ENCODE results near the gene RHEB.

Gene RHEB

DNA sequence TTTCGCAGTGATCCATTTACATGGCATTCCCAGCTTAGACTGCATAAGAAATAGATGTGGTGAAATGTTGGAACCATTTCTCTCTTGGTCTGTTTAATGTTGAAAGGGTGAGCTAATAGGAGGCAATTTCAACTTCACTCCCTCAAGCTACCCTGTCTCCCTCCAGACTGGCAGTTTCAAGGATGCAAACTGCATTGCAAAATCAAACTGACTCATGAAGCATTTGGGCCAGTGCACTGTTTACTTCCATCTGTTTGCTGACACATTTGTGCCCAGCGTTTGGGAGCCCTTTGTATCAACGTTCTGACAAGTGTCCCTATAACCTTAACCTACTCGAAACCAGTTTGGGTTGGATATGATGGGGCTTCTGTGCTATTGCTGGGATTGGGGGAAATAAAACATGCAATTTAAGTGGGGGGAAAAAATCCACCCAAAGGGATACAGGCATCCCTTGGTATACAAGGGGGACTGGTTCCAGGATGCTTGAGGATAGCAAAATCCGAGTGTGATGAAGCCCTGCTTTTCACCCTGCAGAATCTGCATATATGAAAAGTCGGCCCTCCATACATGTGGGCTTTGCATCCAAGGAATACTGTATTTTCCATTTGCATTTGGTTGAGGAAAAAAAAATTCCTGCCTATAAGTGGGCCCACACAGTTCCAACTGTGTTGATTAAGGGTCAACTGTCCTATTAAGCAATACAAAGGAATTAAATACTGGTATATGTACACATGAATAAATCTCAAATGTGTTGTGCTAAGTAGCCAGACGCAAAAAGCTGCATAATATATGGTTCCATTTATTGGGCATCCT is 15.6 kb downstream of the RHEB start:
- Mint-ChIP-seq H3K27ac (no peak overlapping the region), H3K9me3 (no peaks in the 10 kb centered on the region), H3K36me3 (peaks cover 5 to 20% of the 10 kb centered on the region in 2 donors), H3K4me3 (no peak overlapping the region), H3K4me1 (peaks cover 21 to 64% of the 10 kb centered on the region in 2 donors), H3K27me3 (no peaks in the 10 kb centered on the region)
- ATAC-seq (replicated peaks): no peak
- DNase-seq: no peak

DNA sequence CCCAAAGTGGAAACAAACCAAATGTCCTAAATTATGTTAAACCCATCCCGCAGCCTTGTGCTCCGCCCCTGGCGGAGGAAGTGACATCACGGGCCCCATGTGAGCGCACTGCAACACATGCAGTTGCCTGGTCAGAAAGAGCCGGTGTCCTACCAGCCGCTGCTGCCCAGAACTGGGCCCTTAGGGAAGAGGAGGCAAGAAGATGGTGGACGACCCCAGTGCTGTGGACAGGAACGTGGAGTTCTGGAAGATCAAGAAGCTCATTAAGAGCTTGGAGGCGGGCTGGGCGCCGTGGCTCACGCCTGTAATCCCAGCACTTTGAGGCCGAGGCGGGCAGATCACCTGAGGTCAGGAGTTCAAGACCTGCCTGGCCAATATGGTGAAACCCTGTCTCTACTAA is 18.0 kb downstream of the RHEB start:
- H3K27me3 Mint-ChIP-seq: no peaks in the 10 kb centered on the region
- H3K27ac Mint-ChIP-seq: peak overlapping the region; percentile 31
- H3K4me3 Mint-ChIP-seq: no peak overlapping the region
- H3K36me3 Mint-ChIP-seq: peaks cover 6 to 20% of the 10 kb centered on the region in 2 donors
- no peak for ATAC-seq (replicated peaks)
- no peaks in the 10 kb centered on the region for H3K9me3 Mint-ChIP-seq
- peaks cover 24 to 73% of the 10 kb centered on the region in 2 donors for H3K4me1 Mint-ChIP-seq
- DNase-seq: no peak

DNA sequence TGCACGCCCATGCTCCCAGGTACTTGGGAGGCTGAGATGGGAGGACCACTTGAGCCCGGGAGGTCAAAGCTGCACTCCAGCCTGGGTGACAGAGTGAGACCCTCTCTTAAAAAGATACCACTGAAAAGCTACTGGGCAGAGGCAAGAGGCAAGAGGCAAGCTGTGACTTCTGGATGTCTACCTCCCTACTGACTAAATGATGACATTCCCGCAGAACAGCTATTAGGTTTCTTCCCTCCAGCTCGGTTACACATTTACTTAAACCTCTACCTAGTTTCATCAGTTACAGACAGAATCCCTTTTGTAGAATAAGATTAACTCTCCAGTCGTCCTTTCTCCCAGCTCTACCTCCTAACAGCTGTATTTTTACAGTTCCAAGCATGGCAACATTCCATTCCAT is 21.2 kb downstream of the RHEB start:
- H3K9me3 Mint-ChIP-seq: no peaks in the 10 kb centered on the region
- H3K4me3 Mint-ChIP-seq: no peak overlapping the region
- no peak for DNase-seq
- no peaks in the 10 kb centered on the region for H3K27me3 Mint-ChIP-seq
- H3K4me1 Mint-ChIP-seq: peaks cover 35 to 84% of the 10 kb centered on the region in 2 donors
- ATAC-seq (replicated peaks): no peak
- peaks cover 6 to 23% of the 10 kb centered on the region in 2 donors for H3K36me3 Mint-ChIP-seq
- H3K27ac Mint-ChIP-seq: no peak overlapping the region

DNA sequence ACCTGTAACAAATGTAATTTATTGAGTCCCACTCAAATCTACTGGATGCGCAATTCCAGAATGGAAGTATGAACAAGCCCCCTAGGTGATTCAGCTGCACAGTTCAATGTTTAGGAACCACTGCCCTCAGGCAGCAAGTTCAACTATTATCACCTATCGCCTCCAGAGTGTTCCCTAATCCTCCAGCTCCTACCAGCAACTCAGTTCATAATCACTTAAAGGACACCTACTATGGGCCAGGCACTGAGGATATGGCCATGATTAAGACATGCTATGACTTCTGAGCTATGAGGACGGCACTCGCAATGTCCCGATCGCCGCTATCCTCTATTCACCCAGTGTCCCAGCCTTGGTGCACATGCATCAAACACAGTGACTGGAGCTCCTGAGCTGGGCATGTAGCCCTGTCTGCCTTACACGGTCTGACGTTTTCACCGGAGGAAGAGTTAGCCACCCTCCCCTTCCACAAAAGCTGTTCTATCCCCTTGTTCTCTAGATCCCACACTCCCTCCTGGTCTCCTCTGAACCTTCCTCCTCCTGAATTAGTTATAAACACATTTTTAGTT is 22.3 kb downstream of the RHEB start:
- no peaks in the 10 kb centered on the region for H3K27me3 Mint-ChIP-seq
- peaks cover 0 to 3% of the 10 kb centered on the region in 2 donors for H3K9me3 Mint-ChIP-seq
- ATAC-seq (replicated peaks) (no peak), DNase-seq (no peak)
- peaks cover 38 to 83% of the 10 kb centered on the region in 2 donors for H3K4me1 Mint-ChIP-seq
- H3K27ac Mint-ChIP-seq: no peak overlapping the region
- H3K36me3 Mint-ChIP-seq: peaks cover 10 to 23% of the 10 kb centered on the region in 2 donors
- H3K4me3 Mint-ChIP-seq: no peak overlapping the region

DNA sequence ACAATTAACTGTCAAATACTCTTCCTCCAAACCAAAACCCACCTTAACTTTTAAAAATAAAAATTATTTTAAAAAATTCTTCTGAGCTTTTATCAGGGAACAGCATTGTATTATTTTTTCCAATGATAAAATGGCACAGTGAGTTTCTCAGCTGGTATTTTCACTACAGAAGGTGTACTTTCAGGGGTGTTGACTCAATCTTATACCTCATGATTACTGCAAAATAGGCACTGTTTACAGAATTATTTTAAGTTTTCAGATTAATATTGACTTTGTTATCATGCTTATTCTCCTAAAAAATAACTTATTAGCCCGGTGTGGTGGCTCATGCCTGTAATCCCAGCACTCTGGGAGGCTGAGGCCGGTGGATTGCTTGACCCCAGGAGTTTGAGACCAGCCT is 24.3 kb downstream of the RHEB start:
- H3K36me3 Mint-ChIP-seq: peaks cover 8 to 18% of the 10 kb centered on the region in 2 donors
- DNase-seq (no peak), ATAC-seq (replicated peaks) (no peak)
- no peaks in the 10 kb centered on the region for H3K27me3 Mint-ChIP-seq
- no peak overlapping the region for H3K4me3 Mint-ChIP-seq
- peaks cover 37 to 67% of the 10 kb centered on the region in 2 donors for H3K4me1 Mint-ChIP-seq
- peaks cover 0 to 3% of the 10 kb centered on the region in 2 donors for H3K9me3 Mint-ChIP-seq
- H3K27ac Mint-ChIP-seq: no peak overlapping the region

DNA sequence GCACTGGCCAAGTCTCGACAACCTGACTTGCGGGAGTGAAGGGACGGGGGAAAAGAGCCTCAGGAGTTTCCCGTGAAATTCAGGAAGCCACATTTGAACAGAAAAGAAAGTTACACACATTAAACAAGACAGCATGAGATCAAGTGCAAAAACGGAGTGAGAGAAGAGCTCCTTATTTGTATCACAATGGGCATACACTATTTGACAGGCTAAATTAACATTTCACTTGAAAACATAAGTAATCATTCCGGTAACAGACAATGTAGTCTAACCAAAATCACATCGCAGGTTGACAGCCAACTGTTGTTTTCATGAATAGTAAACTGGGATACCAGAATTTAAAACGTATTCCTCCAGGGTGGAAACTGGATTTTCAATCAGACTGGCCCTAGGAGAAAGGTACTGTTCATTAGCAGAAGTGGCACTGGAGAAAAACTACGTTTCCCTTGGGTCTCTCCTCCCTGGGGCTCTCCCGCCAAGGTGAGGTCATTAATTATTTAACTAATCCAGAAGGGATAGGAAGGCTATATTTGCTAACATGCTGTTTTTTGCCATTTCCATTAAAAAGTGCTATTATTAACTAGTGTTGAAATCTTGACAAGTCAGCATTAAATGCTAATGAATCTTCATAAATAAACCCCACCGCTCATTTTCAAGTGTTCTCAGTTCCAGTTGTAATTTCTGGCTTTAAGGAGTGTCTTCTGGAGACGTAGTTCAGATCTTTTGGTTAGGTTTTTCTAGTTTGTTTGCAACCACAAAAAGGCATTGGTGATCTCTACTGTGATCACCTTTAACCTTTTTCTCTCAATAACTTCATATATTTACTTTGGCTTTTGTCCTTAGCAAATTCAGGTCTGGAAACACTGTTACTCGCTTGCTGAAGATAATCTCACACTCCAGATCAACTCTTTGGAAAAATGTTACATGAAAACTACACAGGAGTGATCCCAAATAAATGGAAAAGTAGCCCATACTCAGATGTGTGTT is 25.1 kb downstream of the RHEB start:
- peak overlapping the region; percentile 48 for H3K27ac Mint-ChIP-seq
- no peak overlapping the region for H3K4me3 Mint-ChIP-seq
- H3K4me1 Mint-ChIP-seq: peaks cover 35 to 60% of the 10 kb centered on the region in 2 donors
- no peaks in the 10 kb centered on the region for H3K27me3 Mint-ChIP-seq
- H3K9me3 Mint-ChIP-seq: peaks cover 0 to 3% of the 10 kb centered on the region in 2 donors
- DNase-seq (no peak), ATAC-seq (replicated peaks) (no peak)
- H3K36me3 Mint-ChIP-seq: peaks cover 10 to 17% of the 10 kb centered on the region in 2 donors

DNA sequence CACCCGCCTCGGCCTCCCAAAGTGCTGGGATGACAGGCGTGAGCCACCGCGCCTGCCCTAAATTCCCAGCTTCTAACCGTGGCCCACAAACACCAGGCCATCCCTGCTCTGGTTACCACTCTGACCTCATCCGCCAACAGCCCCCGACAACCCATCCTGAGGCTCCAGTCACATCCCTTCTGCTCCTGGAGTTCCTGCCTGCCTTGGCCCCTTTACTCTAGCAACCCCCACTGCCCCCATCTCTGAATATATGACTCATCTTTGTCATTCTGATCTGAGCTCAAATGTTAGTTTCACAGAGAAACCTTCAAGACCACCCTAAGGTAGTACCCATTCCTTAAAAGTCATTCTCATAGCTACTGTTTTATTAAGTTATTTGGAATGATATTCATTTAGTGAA is 26.6 kb downstream of the RHEB start:
- Mint-ChIP-seq H3K4me3 (no peak overlapping the region), H3K9me3 (peaks cover 0 to 3% of the 10 kb centered on the region in 2 donors), H3K27me3 (no peaks in the 10 kb centered on the region), H3K27ac (no peak overlapping the region), H3K36me3 (peaks cover 12 to 24% of the 10 kb centered on the region in 2 donors), H3K4me1 (peaks cover 32 to 46% of the 10 kb centered on the region in 2 donors)
- ATAC-seq (replicated peaks): no peak
- no peak for DNase-seq

DNA sequence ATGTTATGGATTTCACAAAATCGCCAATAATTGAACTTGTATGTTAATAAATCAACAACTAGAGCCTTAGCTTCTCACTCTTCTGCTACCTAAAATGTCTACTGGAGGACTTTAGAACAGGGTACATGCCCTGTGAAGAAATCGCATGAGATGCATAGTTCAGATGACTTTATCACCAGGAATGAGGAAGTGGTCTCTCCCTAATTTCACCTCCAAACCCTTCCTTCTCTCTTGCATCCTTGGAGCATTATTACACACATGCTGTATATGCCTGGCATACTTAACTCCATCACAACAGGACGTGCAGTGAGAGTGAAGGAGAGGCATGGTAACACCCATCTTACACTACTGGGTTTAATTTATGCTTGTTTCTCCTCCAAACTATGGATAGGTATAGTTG is 27.8 kb downstream of the RHEB start:
- DNase-seq (no peak), ATAC-seq (replicated peaks) (no peak)
- H3K4me1 Mint-ChIP-seq: peaks cover 22 to 35% of the 10 kb centered on the region in 2 donors
- H3K27ac Mint-ChIP-seq: no peak overlapping the region
- H3K4me3 Mint-ChIP-seq: no peak overlapping the region
- no peaks in the 10 kb centered on the region for H3K27me3 Mint-ChIP-seq
- H3K36me3 Mint-ChIP-seq: peaks cover 17 to 35% of the 10 kb centered on the region in 2 donors
- H3K9me3 Mint-ChIP-seq: peaks cover 0 to 3% of the 10 kb centered on the region in 2 donors

DNA sequence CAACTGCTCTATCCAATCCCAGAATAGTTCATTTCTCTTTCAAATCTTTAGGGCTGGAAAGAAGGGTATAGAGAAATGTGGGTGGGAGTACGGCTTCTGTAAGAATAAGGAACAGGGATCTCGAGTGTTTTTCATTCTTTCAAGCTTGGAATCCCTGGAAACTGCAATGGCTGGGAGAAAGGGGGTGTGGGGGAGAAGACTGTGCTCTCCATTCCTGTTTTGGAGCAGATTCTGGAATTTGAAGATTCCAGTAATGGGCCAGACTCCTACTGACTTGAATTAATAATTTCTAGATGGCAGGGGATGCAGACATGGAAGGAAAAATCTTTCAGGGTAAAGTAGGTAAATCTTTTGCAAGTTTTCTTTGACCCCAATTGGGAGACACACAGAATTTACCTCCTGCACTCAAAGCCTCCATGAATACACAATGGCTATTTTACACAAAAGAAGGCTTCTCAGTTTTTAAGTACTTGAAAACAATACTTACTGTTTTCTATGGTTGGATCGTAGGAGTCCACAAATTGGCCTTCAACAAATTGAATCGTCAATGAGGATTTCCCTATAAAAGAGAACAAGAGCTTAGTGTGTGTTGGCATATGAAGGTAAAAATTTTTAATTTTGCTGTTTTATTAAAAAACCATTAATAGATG is 29.1 kb downstream of the RHEB start:
- ATAC-seq (replicated peaks): no peak
- Mint-ChIP-seq H3K9me3 (peaks cover 0 to 3% of the 10 kb centered on the region in 2 donors), H3K27ac (no peak overlapping the region), H3K36me3 (peaks cover 27 to 42% of the 10 kb centered on the region in 2 donors), H3K4me3 (no peak overlapping the region), H3K27me3 (no peaks in the 10 kb centered on the region), H3K4me1 (peaks cover 27 to 37% of the 10 kb centered on the region in 2 donors)
- no peak for DNase-seq

DNA sequence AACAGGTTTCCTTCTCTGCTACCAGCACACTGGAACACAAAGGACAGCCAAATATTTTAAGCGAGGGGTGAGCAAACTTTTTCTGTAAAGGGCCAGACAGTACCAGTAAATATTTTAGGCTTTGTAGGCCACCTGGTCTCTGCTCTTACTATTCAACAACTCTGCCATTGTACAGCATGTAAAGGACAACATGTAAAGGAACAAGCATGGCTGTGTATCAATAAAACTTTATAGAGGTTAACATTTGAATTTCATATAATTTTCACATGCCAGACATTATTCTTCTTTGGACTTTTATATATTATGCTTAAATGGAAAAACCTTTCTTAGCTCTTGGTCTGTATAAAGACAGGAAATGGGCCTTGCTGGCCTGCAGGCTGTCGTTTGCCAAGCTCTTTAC is 30.2 kb downstream of the RHEB start:
- ATAC-seq (replicated peaks) (no peak), DNase-seq (no peak)
- Mint-ChIP-seq H3K9me3 (peaks cover 0 to 3% of the 10 kb centered on the region in 2 donors), H3K36me3 (peaks cover 29 to 43% of the 10 kb centered on the region in 2 donors), H3K4me1 (peaks cover 31 to 42% of the 10 kb centered on the region in 2 donors), H3K27me3 (no peaks in the 10 kb centered on the region), H3K27ac (no peak overlapping the region), H3K4me3 (no peak overlapping the region)

DNA sequence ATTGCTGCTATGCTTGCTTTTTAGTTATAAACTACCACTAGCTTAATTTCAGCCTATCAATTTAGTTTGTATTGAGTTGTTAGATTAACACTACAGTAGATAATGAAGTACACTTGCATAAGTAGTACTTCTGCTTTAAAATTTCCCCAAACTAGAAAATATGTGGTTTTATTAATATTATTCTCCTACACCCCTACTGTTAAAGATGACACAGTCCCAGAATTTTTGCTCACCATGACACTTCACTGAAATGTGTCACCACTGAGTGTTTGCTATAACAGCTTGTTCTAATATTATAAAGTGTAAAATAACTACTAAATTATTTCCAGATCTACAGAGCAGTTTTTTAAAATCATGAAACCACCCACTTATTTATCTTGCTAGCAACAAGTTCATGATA is 31.6 kb downstream of the RHEB start:
- ATAC-seq (replicated peaks) (no peak), DNase-seq (no peak)
- Mint-ChIP-seq H3K36me3 (peaks cover 33 to 48% of the 10 kb centered on the region in 2 donors), H3K9me3 (peaks cover 0 to 1% of the 10 kb centered on the region in 2 donors), H3K27ac (no peak overlapping the region), H3K4me1 (peaks cover 22 to 31% of the 10 kb centered on the region in 2 donors), H3K27me3 (no peaks in the 10 kb centered on the region), H3K4me3 (no peak overlapping the region)

DNA sequence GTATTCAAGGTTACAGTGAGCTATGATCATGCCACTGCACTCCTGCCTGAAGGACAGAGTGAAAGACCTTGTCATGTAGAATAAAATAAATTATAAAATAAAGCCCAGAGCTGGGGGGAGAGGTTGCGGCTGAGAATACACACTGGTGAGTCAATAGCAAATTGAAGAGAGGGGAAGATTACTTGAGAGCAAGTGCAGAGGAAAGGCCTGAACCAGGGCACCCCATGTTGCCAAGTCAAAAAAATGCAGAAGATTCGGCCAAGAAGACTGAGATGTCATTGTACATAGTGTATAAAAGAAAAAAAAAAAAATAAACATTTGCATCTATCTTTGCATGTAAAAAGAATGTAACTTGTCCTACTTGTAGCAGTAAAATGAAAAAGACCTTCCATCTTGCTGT is 32.5 kb downstream of the RHEB start:
- H3K27me3 Mint-ChIP-seq: no peaks in the 10 kb centered on the region
- no peak overlapping the region for H3K27ac Mint-ChIP-seq
- no peak for DNase-seq
- no peak for ATAC-seq (replicated peaks)
- peaks cover 38 to 52% of the 10 kb centered on the region in 2 donors for H3K36me3 Mint-ChIP-seq
- H3K4me1 Mint-ChIP-seq: peaks cover 22 to 31% of the 10 kb centered on the region in 2 donors
- H3K4me3 Mint-ChIP-seq: no peak overlapping the region
- no peaks in the 10 kb centered on the region for H3K9me3 Mint-ChIP-seq

DNA sequence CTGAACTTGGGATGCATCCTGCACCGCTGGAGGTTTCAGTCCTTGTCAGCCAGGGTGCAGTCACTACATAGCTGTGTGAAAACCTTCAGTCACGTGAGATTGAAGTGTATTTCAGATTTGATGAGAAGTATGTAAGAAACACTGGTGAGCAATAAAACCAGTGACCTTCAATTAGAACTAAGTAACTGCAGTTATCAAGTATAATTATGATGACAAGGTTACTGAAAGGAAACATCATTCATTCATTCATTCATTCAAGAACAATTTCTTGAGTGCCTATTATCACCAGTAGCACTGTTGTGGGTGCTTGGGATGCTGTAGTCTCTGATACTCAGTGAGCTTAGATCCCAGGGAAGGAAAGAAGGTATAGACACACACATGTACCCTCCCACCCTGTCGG is 33.6 kb downstream of the RHEB start:
- no peaks in the 10 kb centered on the region for H3K27me3 Mint-ChIP-seq
- H3K36me3 Mint-ChIP-seq: peaks cover 45 to 58% of the 10 kb centered on the region in 2 donors
- no peak overlapping the region for H3K4me3 Mint-ChIP-seq
- H3K27ac Mint-ChIP-seq: no peak overlapping the region
- ATAC-seq (replicated peaks): no peak
- DNase-seq: no peak
- H3K4me1 Mint-ChIP-seq: peaks cover 20 to 31% of the 10 kb centered on the region in 2 donors
- no peaks in the 10 kb centered on the region for H3K9me3 Mint-ChIP-seq

Data from stimulated activated naive B cell treated with anti-CD40 and anti-IgM and Interleukin-4, amounts not matched to agents 10 μg/mL and 1 μg/mL and 100 μg/mL, for 72 hours (primary cell).